HepG2 (cell line): Measurements from ENCODE around the gene PGC. TPM values are rescaled to one million over a fixed set of nuclear protein-coding genes. Genes with fewer than 3 reads are reported as not detected.

Source experiments
- ATAC-seq: fragments of 200-7000 bp; cut with Tn5 transposase; 3 replicates; pipeline ENCODE4 v1.9.1; 2020; ENCODE audit warnings: mild to moderate bottlenecking, moderate library complexity
- BruUV-seq: library from RNA; stranded (reverse); fragments of 400-500 nt; replicated peaks from 2 replicates; lab custom pipeline; 2021; lab: Mats Ljungman, UMichigan
- CTCF ChIA-PET: fragments of 300-600 bp; formaldehyde crosslinking; extraction: SDS; loops from one replicate; lab custom pipeline; 2021; ENCODE audit warnings: low total read pairs, inconsistent platforms, low intra/inter-chr PET ratio; lab: Yijun Ruan, JAX
- POLR2A ChIA-PET: fragments of 350-600 bp; sonication (Branson Sonifier 250); formaldehyde crosslinking; loops from one replicate; lab custom pipeline; 2020; ENCODE audit warnings: antibody characterized with exemption, inconsistent platforms; lab: Yijun Ruan, JAX
- DNase-seq: peaks from one replicate; pipeline ENCODE4 v3.0.0-alpha.2; 2015; ENCODE audit warnings: low spot score
- FAIRE-seq: peaks from 3 replicates; lab custom pipeline; 2011; peaks lifted over from hg19 to GRCh38; lab: Jason Lieb, UNC
- H2AFZ ChIP-seq: one replicate; pipeline ENCODE4 v1.6.1; 2011; ENCODE audit warnings: low read length, inconsistent platforms
- H3K27ac ChIP-seq: fragments of 300-600 bp; 3 replicates; pipeline ENCODE4 v1.8.0; 2011; ENCODE audit warnings: mixed run types, mild to moderate bottlenecking, mixed read lengths, low read length, inconsistent platforms; ENCODE audit not compliant: insufficient read depth; ENCODE audit errors: extremely low read length
- H3K27me3 ChIP-seq, 2 experiments: fragments of 200-600 bp in 1 of 2; 2 replicates in 1 of 2; 3 replicates in 1 of 2; pipeline versions ENCODE4 v1.6.0 to v1.8.0; 2011; ENCODE audit warnings: low read length in 2 of 2, mild to moderate bottlenecking in 2 of 2, moderate library complexity in 2 of 2, inconsistent platforms in 1 of 2; ENCODE audit not compliant: insufficient read depth in 2 of 2, control insufficient read depth in 1 of 2
- H3K36me3 ChIP-seq, 2 experiments: fragments of 200-600 bp in 1 of 2; replicated peaks in 1 of 2; 2 replicates in 1 of 2; 3 replicates in 1 of 2; pipeline versions ENCODE4 v1.5.1 to v1.8.0; 2011; ENCODE audit warnings: low read length in 2 of 2, inconsistent platforms in 1 of 2; ENCODE audit not compliant: insufficient read depth in 2 of 2, control insufficient read depth in 1 of 2
- H3K4me1 ChIP-seq: 2 replicates; pipeline ENCODE4 v1.5.1; 2012; ENCODE audit warnings: low read length, inconsistent platforms; ENCODE audit not compliant: insufficient read depth
- H3K4me2 ChIP-seq: 2 replicates; pipeline ENCODE4 v1.6.0; 2011; ENCODE audit warnings: low read depth, low read length, inconsistent platforms
- H3K4me3 ChIP-seq, 3 experiments: fragments of 200-600 bp in 1 of 3; sonication (generic), shearing (Covaris generic) in 1 of 3; replicated peaks in 1 of 3; 2 replicates each; pipeline ENCODE4 v1.5.1; 2011 to 2016; ENCODE audit warnings: low read length in 3 of 3, inconsistent platforms in 2 of 3, low read depth in 2 of 3, mild to moderate bottlenecking in 2 of 3, control low read depth in 1 of 3, mixed read lengths in 1 of 3; ENCODE audit not compliant: insufficient read depth in 1 of 3
- H3K79me2 ChIP-seq: one replicate; pipeline ENCODE4 v1.6.1; 2011; ENCODE audit warnings: low read length, inconsistent platforms; ENCODE audit not compliant: insufficient read depth
- H3K9ac ChIP-seq: 2 replicates; pipeline ENCODE4 v1.6.0; 2011; ENCODE audit warnings: mild to moderate bottlenecking, low read depth, low read length, inconsistent platforms; ENCODE audit not compliant: insufficient read depth
- H3K9me3 ChIP-seq: 2 replicates; pipeline ENCODE4 v1.5.1; 2012; ENCODE audit warnings: mild to moderate bottlenecking, low read length
- H4K20me1 ChIP-seq: 2 replicates; pipeline ENCODE4 v1.6.0; 2011; ENCODE audit warnings: inconsistent platforms, mild to moderate bottlenecking, low read length, moderate library complexity; ENCODE audit not compliant: insufficient read depth
- BCL6 ChIP-seq: IDR thresholded peaks from 2 replicates; pipeline ENCODE4 v1.6.1; 2016; ENCODE audit warnings: missing genetic modification reagents, missing compliant biosample characterization
- HOXA3 ChIP-seq: sonication (generic); formaldehyde crosslinking; IDR thresholded peaks from 2 replicates; pipeline ENCODE4 v1.5.0; 2020; ENCODE audit warnings: missing genetic modification reagents
- KAT8 ChIP-seq: IDR thresholded peaks from 2 replicates; pipeline ENCODE4 v1.6.1; 2016; ENCODE audit warnings: missing genetic modification reagents, missing compliant biosample characterization
- SALL2 ChIP-seq: sonication (generic); formaldehyde crosslinking; IDR thresholded peaks from 2 replicates; pipeline ENCODE4 v1.8.1; 2023; ENCODE audit warnings: mild to moderate bottlenecking, missing genetic modification reagents, inconsistent platforms
- ZBTB20 ChIP-seq: sonication (generic); formaldehyde crosslinking; IDR thresholded peaks from 2 replicates; pipeline ENCODE4 v1.8.1; 2023; ENCODE audit warnings: missing genetic modification reagents, low read depth, mild to moderate bottlenecking, borderline replicate concordance
- ZNF224 ChIP-seq: sonication (generic); formaldehyde crosslinking; IDR thresholded peaks from 2 replicates; pipeline ENCODE4 v1.5.0; 2020; ENCODE audit warnings: mild to moderate bottlenecking, missing genetic modification reagents
- ZNF572 ChIP-seq: sonication (generic); formaldehyde crosslinking; IDR thresholded peaks from 2 replicates; pipeline ENCODE4 v1.5.1; 2020; ENCODE audit warnings: mild to moderate bottlenecking, missing genetic modification reagents
- WGBS: methylation state at CpG from one replicate; pipeline ENCODE4 v1.1.6; 2017; ENCODE audit warnings: low lambda C conversion rate; 5-methylcytosine and 5-hydroxymethylcytosine counted together
- in situ Hi-C: cut with HindIII; loops from 2 replicates; pipeline ENCODE4 v1.10.0; 2017; ENCODE audit warnings: low pct_unique_long_range_greater_than_20kb; ENCODE audit not compliant: extremely low pct_ligation_motif_present
- intact Hi-C: fragments of 100-400 bp; cut with micrococcal nuclease; formaldehyde crosslinking; loops from one replicate; pipeline ENCODE4 v1.10.0; 2022; ENCODE audit not compliant: unreplicated experiment
- polyA plus RNA-seq, 8 experiments: library from polyadenylated mRNA; depleted of rRNA in 3 of 8; stranded (reverse) in 7 of 8; unstranded in 1 of 8; fragments of >200 nt; fragmentation: Illumina TruSeq in 4 of 8; extraction: Trizol in 4 of 8; gene quantifications; 2 replicates each; pipeline versions ENCODE4 v1.2.1 to v1.2.3, GENCODE V29; 2011 to 2016; ENCODE audit warnings: low read depth in 4 of 8, missing spikeins in 1 of 8, mixed read lengths in 1 of 8; ENCODE audit not compliant: insufficient read depth in 1 of 8
- total RNA-seq, 5 experiments: library from RNA; depleted of rRNA; stranded (reverse); fragments of >200 nt; fragmentation: Illumina TruSeq; extraction: Trizol; gene quantifications; 2 replicates each; pipeline ENCODE4 v1.2.3, GENCODE V29; 2016; ENCODE audit warnings: low read depth in 1 of 5
- TF ChIP-seq, protein P1 (sequence below), 2 experiments: fragments of 450-650 bp in 1 of 2; sonication (generic) in 1 of 2; formaldehyde crosslinking in 1 of 2; IDR thresholded peaks; 2 replicates each; pipeline versions ENCODE4 v1.6.1 to v1.8.0; 2016 to 2022; ENCODE audit warnings: antibody characterized with exemption in 1 of 2, mild to moderate bottlenecking in 1 of 2, missing genetic modification reagents in 1 of 2
- TF ChIP-seq, protein P2 (sequence below): sonication (generic); formaldehyde crosslinking; IDR thresholded peaks from 2 replicates; pipeline ENCODE4 v1.8.0; 2022; ENCODE audit warnings: mild to moderate bottlenecking, missing genetic modification reagents, borderline replicate concordance
- TF ChIP-seq, protein P3 (sequence below): sonication (generic); formaldehyde crosslinking; IDR thresholded peaks from 2 replicates; pipeline ENCODE4 v1.8.0; 2023; ENCODE audit warnings: mild to moderate bottlenecking, missing genetic modification reagents

Gene PGC
- total and polyA plus RNA-seq, 2 of the 13 experiments (the other 11 are each of a cell fraction or from before 2014, with no cell fraction given) = 426 to 502 TPM

DNA sequence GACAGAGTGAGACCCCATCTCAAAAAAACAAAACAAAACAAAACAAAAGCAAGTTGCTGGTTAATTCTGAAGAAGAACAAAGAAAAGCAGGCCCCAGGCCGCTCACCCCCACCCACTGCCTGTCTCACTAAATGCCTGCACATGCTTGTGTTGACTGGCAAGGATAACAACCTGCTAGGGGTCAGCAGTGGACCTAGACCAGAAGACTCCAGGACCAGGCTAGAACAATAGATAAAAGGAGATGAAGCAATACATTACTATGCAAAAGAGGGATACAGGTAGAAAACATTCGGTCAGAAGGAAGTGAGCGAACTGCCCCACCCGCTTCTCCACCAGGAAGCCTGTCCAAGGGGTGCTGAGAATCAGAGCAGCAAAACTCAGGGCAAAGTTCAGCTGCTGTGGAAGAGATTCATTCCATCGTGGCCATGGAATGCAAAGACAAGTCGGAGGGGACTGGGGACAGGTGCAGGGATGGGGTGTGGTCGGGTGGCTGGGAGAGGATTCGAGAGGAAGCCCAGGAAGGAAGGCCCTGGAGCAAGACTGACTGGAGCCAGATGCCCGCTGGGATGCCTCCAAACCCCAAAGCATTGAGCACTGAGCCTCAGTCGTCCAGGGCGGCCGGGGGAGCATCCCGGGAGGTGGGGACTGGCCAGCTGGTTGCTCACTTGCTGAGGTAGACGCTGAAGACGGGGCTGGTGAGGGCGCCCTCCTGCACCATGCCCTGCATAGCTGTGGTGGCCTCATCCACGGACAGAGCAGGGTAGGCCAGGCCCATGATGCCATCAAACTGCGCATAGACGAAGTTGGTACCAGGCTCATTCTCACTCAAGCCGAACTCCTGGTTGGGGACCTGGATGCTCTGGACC is 5.3 kb downstream of the PGC start:
- 38% methylated on average over 12 of the region's 20 CpGs for WGBS
- CTCF ChIA-PET = interaction anchor here (1.5 kb wide), 1 partner anchor 34 kb away, joined by 11 read pairs; no protein-coding TSS in a partner anchor
- FAIRE-seq (peak; percentile 98), ATAC-seq (peak; percentile 62), DNase-seq (peak; percentile 97)
- no TSS peak for BruUV-seq
- Histone ChIP-seq H3K4me1 (peaks cover 97% of the 10 kb centered on the region), H3K9me3 (no peaks in the 10 kb centered on the region), H3K36me3 (no peaks in the 10 kb centered on the region), H3K79me2 (no peaks in the 10 kb centered on the region), H4K20me1 (no peaks in the 10 kb centered on the region), H3K27ac (peak overlapping the region; percentile 69), H3K4me2 (peak overlapping the region; percentile 25), H2AFZ (no peak overlapping the region), H3K27me3 (no peaks in the 10 kb centered on the region), H3K4me3 (peak overlapping the region in 1 of 3 experiments; percentile 31; a peak in 1 of 6 replicates), H3K9ac (peak overlapping the region; percentile 45)
- in situ Hi-C loops = no loop called here
- intact Hi-C loops = no loop called here
- POLR2A ChIA-PET = interaction anchor here (0.6 to 10.4 kb wide), 10 partner anchors 8 to 377 kb away, joined by 3 to 112 read pairs (median 5); partner anchors contain the start of genes FRS3 and TOMM6
- TF ChIP-seq ZBTB20 (CRISPR knock-in tag) (no peak), ZNF224 (CRISPR knock-in tag) (peak; percentile 64; the same call in 1 of the 2 replicates), SALL2 (CRISPR knock-in tag) (0 out of 2 replicates have a peak, but pooled peaks have one; percentile 29), HOXA3 (CRISPR knock-in tag) (peak; percentile 59), ZNF572 (CRISPR knock-in tag) (no peak), BCL6 (CRISPR knock-in tag) (peak; percentile 35; the same call in 1 of the 2 replicates), KAT8 (CRISPR knock-in tag) (peak; percentile 32)
- TF ChIP-seq, protein P1, sequence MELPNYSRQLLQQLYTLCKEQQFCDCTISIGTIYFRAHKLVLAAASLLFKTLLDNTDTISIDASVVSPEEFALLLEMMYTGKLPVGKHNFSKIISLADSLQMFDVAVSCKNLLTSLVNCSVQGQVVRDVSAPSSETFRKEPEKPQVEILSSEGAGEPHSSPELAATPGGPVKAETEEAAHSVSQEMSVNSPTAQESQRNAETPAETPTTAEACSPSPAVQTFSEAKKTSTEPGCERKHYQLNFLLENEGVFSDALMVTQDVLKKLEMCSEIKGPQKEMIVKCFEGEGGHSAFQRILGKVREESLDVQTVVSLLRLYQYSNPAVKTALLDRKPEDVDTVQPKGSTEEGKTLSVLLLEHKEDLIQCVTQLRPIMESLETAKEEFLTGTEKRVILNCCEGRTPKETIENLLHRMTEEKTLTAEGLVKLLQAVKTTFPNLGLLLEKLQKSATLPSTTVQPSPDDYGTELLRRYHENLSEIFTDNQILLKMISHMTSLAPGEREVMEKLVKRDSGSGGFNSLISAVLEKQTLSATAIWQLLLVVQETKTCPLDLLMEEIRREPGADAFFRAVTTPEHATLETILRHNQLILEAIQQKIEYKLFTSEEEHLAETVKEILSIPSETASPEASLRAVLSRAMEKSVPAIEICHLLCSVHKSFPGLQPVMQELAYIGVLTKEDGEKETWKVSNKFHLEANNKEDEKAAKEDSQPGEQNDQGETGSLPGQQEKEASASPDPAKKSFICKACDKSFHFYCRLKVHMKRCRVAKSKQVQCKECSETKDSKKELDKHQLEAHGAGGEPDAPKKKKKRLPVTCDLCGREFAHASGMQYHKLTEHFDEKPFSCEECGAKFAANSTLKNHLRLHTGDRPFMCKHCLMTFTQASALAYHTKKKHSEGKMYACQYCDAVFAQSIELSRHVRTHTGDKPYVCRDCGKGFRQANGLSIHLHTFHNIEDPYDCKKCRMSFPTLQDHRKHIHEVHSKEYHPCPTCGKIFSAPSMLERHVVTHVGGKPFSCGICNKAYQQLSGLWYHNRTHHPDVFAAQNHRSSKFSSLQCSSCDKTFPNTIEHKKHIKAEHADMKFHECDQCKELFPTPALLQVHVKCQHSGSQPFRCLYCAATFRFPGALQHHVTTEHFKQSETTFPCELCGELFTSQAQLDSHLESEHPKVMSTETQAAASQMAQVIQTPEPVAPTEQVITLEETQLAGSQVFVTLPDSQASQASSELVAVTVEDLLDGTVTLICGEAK (IDR thresholded peaks at IDR 0.05) = no peak
- TF ChIP-seq, protein P1 (CRISPR knock-in tag; IDR thresholded peaks at IDR 0.05) = peak; percentile 35; the same call in 1 of the 2 replicates
- TF ChIP-seq, protein P2, sequence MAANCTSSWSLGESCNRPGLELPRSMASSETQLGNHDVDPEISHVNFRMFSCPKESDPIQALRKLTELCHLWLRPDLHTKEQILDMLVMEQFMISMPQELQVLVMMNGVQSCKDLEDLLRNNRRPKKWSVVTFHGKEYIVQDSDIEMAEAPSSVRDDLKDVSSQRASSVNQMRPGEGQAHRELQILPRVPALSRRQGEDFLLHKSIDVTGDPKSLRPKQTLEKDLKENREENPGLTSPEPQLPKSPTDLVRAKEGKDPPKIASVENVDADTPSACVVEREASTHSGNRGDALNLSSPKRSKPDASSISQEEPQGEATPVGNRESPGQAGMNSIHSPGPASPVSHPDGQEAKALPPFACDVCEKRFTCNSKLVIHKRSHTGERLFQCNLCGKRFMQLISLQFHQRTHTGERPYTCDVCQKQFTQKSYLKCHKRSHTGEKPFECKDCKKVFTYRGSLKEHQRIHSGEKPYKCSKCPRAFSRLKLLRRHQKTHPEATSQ (CRISPR knock-in tag) = peak; percentile 46; the same call in 1 of the 2 replicates
- TF ChIP-seq, protein P3, sequence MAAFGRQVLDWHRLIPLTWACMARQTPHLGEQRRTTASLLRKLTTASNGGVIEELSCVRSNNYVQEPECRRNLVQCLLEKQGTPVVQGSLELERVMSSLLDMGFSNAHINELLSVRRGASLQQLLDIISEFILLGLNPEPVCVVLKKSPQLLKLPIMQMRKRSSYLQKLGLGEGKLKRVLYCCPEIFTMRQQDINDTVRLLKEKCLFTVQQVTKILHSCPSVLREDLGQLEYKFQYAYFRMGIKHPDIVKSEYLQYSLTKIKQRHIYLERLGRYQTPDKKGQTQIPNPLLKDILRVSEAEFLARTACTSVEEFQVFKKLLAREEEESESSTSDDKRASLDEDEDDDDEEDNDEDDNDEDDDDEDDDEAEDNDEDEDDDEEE (CRISPR knock-in tag) = peak; percentile 56; the same call in 1 of the 2 replicates
